C4-2B (cell line): ENCODE measurements around the gene PFKL.

Experiments
- CTCF ChIP-seq: fragments of 450-650 bp; conservative IDR thresholded peaks from 2 replicates; pipeline ENCODE4 v1.5.1; 2017; ENCODE audit warnings: mild to moderate bottlenecking
- ZFX ChIP-seq: fragments of 450-650 bp; IDR thresholded peaks from 2 replicates; pipeline ENCODE4 v1.6.1; 2017

- TF ChIP-seq CTCF (no peak), ZFX (no peak)
Measured at GRCh38 chr21:44316277-44316900, 16.5 kb downstream of the PFKL start.
